HG03097 (cell line): Measurements from ENCODE around the gene PRDM7.
A peak's percentile ranks its signal among the peaks of the same experiment; 100 is the strongest.
"Not testable (repeated sequence)": the region's sequence is repeated elsewhere in the genome, so short reads cannot be mapped to it uniquely, and the experiment has no call there.

Source experiments
- ATAC-seq: cut with Tn5 transposase; IDR thresholded peaks from one replicate; pipeline ENCODE4 v1.9.1; 2021; ENCODE audit not compliant: unreplicated experiment, low FRiP score

PRDM7 gene

GRCh38 chr16:90016339-90016950 lies 60.7 kb downstream of the PRDM7 start:
- ATAC-seq = no peak

GRCh38 chr16:90015586-90016338 lies 61.4 kb downstream of the PRDM7 start:
- ATAC-seq = no peak

GRCh38 chr16:90012991-90013745 lies 64.0 kb downstream of the PRDM7 start:
- ATAC-seq = no peak

- no peak for ATAC-seq
Measured at GRCh38 chr16:90011908-90012501, 65.1 kb downstream of the PRDM7 start.

GRCh38 chr16:90011508-90011819 lies 65.7 kb downstream of the PRDM7 start:
- ATAC-seq = no peak

- ATAC-seq = no peak
Measured at GRCh38 chr16:90010676-90011507, 66.2 kb downstream of the PRDM7 start.

- no peak for ATAC-seq
Measured at GRCh38 chr16:90009172-90009899, 67.8 kb downstream of the PRDM7 start.

GRCh38 chr16:90008708-90009145 lies 68.4 kb downstream of the PRDM7 start:
- ATAC-seq = peak; percentile 57

- ATAC-seq = not testable (repeated sequence)
Measured at GRCh38 chr16:90007635-90008234, 69.4 kb downstream of the PRDM7 start.

- ATAC-seq = no peak
Measured at GRCh38 chr16:90007015-90007414, 70.1 kb downstream of the PRDM7 start.
